ENCODE results near the gene GSK3A.

GSK3A gene

GRCh38 chr19:42280815-42281145 is 38.4 kb upstream of the GSK3A start:
- no peak for DNase-seq

- DNase-seq: peak; percentile 97
These were observed 37.8 kb upstream of the GSK3A start for GRCh38 chr19:42279902-42280814.

- DNase-seq: no peak
These were observed 36.9 kb upstream of the GSK3A start for GRCh38 chr19:42279155-42279901.

GRCh38 chr19:42278452-42279154 is 36.2 kb upstream of the GSK3A start:
- no peak for DNase-seq

- peak; percentile 21 for DNase-seq
These were observed 35.5 kb upstream of the GSK3A start for GRCh38 chr19:42277821-42278451.

- DNase-seq: no peak
These were observed 34.4 kb upstream of the GSK3A start for GRCh38 chr19:42276821-42277220.

GRCh38 chr19:42276284-42276683 is 33.9 kb upstream of the GSK3A start:
- no peak for DNase-seq

- no peak for DNase-seq
These were observed 33.1 kb upstream of the GSK3A start for GRCh38 chr19:42275517-42275916.

GRCh38 chr19:42275103-42275502 is 32.7 kb upstream of the GSK3A start:
- DNase-seq: no peak

GRCh38 chr19:42274065-42274682 is 31.8 kb upstream of the GSK3A start:
- DNase-seq: no peak

GRCh38 chr19:42273407-42274064 is 31.1 kb upstream of the GSK3A start:
- DNase-seq: no peak

GRCh38 chr19:42272989-42273406 is 30.6 kb upstream of the GSK3A start:
- no peak for DNase-seq

- no peak for DNase-seq
These were observed 30.1 kb upstream of the GSK3A start for GRCh38 chr19:42272535-42272897.

- no peak for DNase-seq
These were observed 29.6 kb upstream of the GSK3A start for GRCh38 chr19:42271861-42272534.

GRCh38 chr19:42271045-42271419 is 28.6 kb upstream of the GSK3A start:
- DNase-seq: no peak

- DNase-seq: peak; percentile 54
These were observed 28.1 kb upstream of the GSK3A start for GRCh38 chr19:42270346-42271044.

- no peak for DNase-seq
These were observed 27.3 kb upstream of the GSK3A start for GRCh38 chr19:42269478-42270345.

GRCh38 chr19:42268704-42269477 is 26.5 kb upstream of the GSK3A start, which contains the start of gene CIC:
Gene CIC, plus strand, starts transcription at chr19:42269252. Its CDS starts 2,532 bp downstream, at chr19:42271784.
- DNase-seq: peak; percentile 100

GRCh38 chr19:42268142-42268703 is 25.8 kb upstream of the GSK3A start:
- DNase-seq: peak; percentile 100
